B cell (primary cell): ENCODE data around the gene PLA2G2F.

Source experiments
- EZH2 ChIP-seq: IDR thresholded peaks from 2 replicates; pipeline ENCODE4 v1.6.1; 2012; ENCODE audit warnings: borderline replicate concordance, low read depth, mild to moderate bottlenecking, moderate library complexity, low read length; ENCODE audit not compliant: insufficient read depth, poor library complexity, severe bottlenecking
- TF ChIP-seq, protein P1 (sequence below): fragments of 200-600 bp; IDR thresholded peaks from one replicate; pipeline ENCODE4 v1.8.0; 2022; ENCODE audit warnings: antibody characterized with exemption, mild to moderate bottlenecking

DNA sequence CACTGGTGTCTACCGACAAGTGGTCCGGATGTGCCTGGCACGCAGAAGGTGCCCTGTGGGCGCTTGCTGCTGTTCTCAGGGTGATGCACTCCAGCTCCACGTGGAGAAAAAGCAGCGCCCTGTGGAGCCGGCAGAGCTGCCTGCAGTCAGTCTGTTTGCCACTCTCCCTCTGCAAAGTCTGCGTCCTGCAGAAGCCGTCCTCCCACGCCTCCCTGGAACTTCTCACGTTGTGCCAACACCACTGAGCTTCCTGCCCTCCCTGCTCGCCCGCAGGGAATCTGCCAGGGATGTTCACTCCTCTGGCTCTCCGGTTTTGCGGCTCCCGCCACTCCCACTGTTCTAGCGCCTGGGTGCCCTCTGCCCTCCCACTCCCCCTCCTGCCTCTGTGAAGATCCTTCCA is 26.9 kb downstream of the PLA2G2F start:
- TF ChIP-seq, protein P1, sequence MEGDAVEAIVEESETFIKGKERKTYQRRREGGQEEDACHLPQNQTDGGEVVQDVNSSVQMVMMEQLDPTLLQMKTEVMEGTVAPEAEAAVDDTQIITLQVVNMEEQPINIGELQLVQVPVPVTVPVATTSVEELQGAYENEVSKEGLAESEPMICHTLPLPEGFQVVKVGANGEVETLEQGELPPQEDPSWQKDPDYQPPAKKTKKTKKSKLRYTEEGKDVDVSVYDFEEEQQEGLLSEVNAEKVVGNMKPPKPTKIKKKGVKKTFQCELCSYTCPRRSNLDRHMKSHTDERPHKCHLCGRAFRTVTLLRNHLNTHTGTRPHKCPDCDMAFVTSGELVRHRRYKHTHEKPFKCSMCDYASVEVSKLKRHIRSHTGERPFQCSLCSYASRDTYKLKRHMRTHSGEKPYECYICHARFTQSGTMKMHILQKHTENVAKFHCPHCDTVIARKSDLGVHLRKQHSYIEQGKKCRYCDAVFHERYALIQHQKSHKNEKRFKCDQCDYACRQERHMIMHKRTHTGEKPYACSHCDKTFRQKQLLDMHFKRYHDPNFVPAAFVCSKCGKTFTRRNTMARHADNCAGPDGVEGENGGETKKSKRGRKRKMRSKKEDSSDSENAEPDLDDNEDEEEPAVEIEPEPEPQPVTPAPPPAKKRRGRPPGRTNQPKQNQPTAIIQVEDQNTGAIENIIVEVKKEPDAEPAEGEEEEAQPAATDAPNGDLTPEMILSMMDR = no peak
- TF ChIP-seq EZH2 = no peak
